Body of pancreas (tissue), 4 donors: Measurements from ENCODE around the gene EIF4G2. TPM values are rescaled to one million over a fixed set of nuclear protein-coding genes. Genes with fewer than 3 reads are reported as not detected.

Experiments used
- ATAC-seq: fragments of 150-250 bp; one replicate; pipeline ENCODE4 v1.9.1; 2016
- DNase-seq, 4 donors: peaks; one replicate each; pipeline ENCODE4 v3.0.0-alpha.2; 2019
- H3K27ac ChIP-seq, 4 donors: fragments of 200-600 bp; sonication (generic); 1 replicate in 3 of 4; 2 replicates in 1 of 4; pipeline versions ENCODE4 v1.5.1 to v1.6.1; 2016 to 2019; ENCODE audit warnings: mild to moderate bottlenecking in 1 of 4, mixed read lengths in 1 of 4, moderate library complexity in 1 of 4
- H3K27me3 ChIP-seq, 2 donors: fragments of 200-600 bp; sonication (generic); one replicate each; pipeline ENCODE4 v1.6.0; 2016; ENCODE audit warnings: mild to moderate bottlenecking in 1 of 2
- H3K36me3 ChIP-seq, 2 donors: fragments of 200-600 bp; sonication (generic); replicated peaks in 1 of 2; 2 replicates each; pipeline ENCODE4 v1.5.1; 2016; ENCODE audit warnings: low read depth in 2 of 2; ENCODE audit not compliant: insufficient read depth in 1 of 2
- H3K4me1 ChIP-seq: fragments of 200-600 bp; sonication (generic); one replicate; pipeline ENCODE4 v1.6.0; 2016
- H3K4me3 ChIP-seq, 2 donors: fragments of 200-600 bp; sonication (generic); 1 replicate in 1 of 2; 2 replicates in 1 of 2; pipeline ENCODE4 v1.5.1; 2016 to 2019
- H3K9me3 ChIP-seq, 3 donors: fragments of 200-600 bp; sonication (generic); 1 replicate in 2 of 3; 2 replicates in 1 of 3; pipeline ENCODE4 v1.5.1; 2016
- CTCF ChIP-seq, 7 experiments: fragments of 450-650 bp in 4 of 7; fragments of 200-600 bp in 3 of 7; sonication (generic) in 3 of 7; IDR thresholded peaks; one replicate each; pipeline ENCODE4 v1.5.1; 2016 to 2019; ENCODE audit warnings: antibody characterized with exemption in 7 of 7
- POLR2A ChIP-seq, 3 donors: fragments of 450-650 bp; IDR thresholded peaks; one replicate each; pipeline ENCODE4 v1.6.1; 2016; ENCODE audit warnings: antibody characterized with exemption in 3 of 3, mild to moderate bottlenecking in 2 of 3
- WGBS, 2 donors: methylation state at CpG; one replicate each; pipeline ENCODE4 v1.1.5; 2017; 5-methylcytosine and 5-hydroxymethylcytosine counted together
- intact Hi-C: fragments of 100-400 bp; cut with DNase I; formaldehyde crosslinking; loops from one replicate; pipeline ENCODE4 v1.15.1; 2023
- total RNA-seq, 2 donors: library from RNA; depleted of rRNA; stranded (reverse); fragments of >200 nt; gene quantifications; one replicate each; pipeline ENCODE4 v1.1.0, GENCODE V29; 2016

The EIF4G2 gene
- total RNA-seq: 100 to 1,000 TPM; 223 to 230 TPM

- peaks cover 22 to 24% of the 10 kb centered on the region in 2 donors for H3K36me3 ChIP-seq
- H3K27me3 ChIP-seq: no peaks in the 10 kb centered on the region
- WGBS, 2 donors: 0% methylated on average over 36 to 65 of the region's 65 CpGs
- DNase-seq (peak; percentile 98 to 99 (median 99)), ATAC-seq (peak; percentile 97)
- peak within 1 kb of the TSS; percentile 83 to 94 for H3K4me3 ChIP-seq
- H3K4me1 ChIP-seq: peaks cover 35% of the 10 kb centered on the region
- TF ChIP-seq POLR2A (IDR thresholded peaks at IDR 0.05) (peak; percentile 99 to 100 (median 100)), CTCF (IDR thresholded peaks at IDR 0.05) (no peak)
- H3K9me3 ChIP-seq: no peaks in the 10 kb centered on the region
- intact Hi-C loops: no loop called here
- peak within 1 kb of the TSS; percentile 75 to 98 (median 96) for H3K27ac ChIP-seq
Observed at GRCh38 chr11:10808553-10809372, at the start of gene EIF4G2. EIF4G2 (minus strand) TSS chr11:10808926.

GRCh38 chr11:10857709-10858438 is 49.1 kb upstream of the EIF4G2 start, which contains the start of gene ZBED5:
ZBED5 (minus strand) TSS chr11:10858053; CDS start chr11:10854945, 3,108 bp downstream.
- peak; percentile 96 for ATAC-seq
- intact Hi-C loops: no loop called here
- Histone ChIP-seq H3K4me1 (peaks cover 22% of the 10 kb centered on the region), H3K4me3 (peak within 1 kb of the TSS; percentile 64 to 91), H3K36me3 (peaks cover 4 to 10% of the 10 kb centered on the region in 2 donors), H3K27me3 (no peaks in the 10 kb centered on the region), H3K27ac (peak within 1 kb of the TSS; percentile 89 to 97 (median 94)), H3K9me3 (no peaks in the 10 kb centered on the region)
- WGBS, 2 donors: 0 to 1% methylated on average over 49 to 59 of the region's 59 CpGs
- peak; percentile 95 to 98 (median 96) for DNase-seq
- TF ChIP-seq POLR2A (IDR thresholded peaks at IDR 0.05) (peak; percentile 93 to 98 (median 98)), CTCF (IDR thresholded peaks at IDR 0.05) (peak in 4 of 7 experiments; percentile 5 to 27 (median 14))

DNA sequence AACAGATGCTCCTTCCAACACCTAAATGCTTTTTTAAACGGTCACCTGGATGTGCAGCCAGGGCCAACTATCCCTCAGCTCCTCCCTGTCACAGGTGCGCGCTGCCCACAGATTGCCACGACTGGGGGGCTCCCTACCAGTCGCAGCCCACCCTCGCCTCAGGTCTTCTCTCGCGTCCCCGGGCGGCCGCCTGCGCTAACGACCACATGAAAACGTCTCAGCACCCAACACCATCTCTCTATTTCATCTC is 48.7 kb upstream of the EIF4G2 start:
- intact Hi-C loops: no loop called here
- DNase-seq: peak in 1 of 4 donors; percentile 50
- 0% methylated on average over 11 to 14 of the region's 14 CpGs for WGBS, 2 donors

More for the DNA sequence above, 48.7 kb upstream of the EIF4G2 start:
- TF ChIP-seq CTCF (IDR thresholded peaks at IDR 0.05): no peak
- TF ChIP-seq POLR2A (IDR thresholded peaks at IDR 0.05): no peak
- no peak for ATAC-seq
- Histone ChIP-seq H3K9me3 (no peaks in the 10 kb centered on the region), H3K4me3 (peak overlapping the region; percentile 64 to 91), H3K36me3 (peaks cover 4 to 10% of the 10 kb centered on the region in 2 donors), H3K4me1 (peaks cover 22% of the 10 kb centered on the region), H3K27ac (peak overlapping the region; percentile 89 to 97 (median 94)), H3K27me3 (no peaks in the 10 kb centered on the region)
